Stimulated activated CD8-positive, alpha-beta memory T cell treated with anti-CD3 and anti-CD28 coated beads, Interleukin-7, amount 100 ng/mL, for 4 hours (primary cell): ENCODE results near the gene NMNAT3.

Experiments used
- DNase-seq, 2 donors: peaks; one replicate each; pipeline ENCODE4 v3.0.0-alpha.2; 2020; ENCODE audit warnings: low read depth in 2 of 2

The NMNAT3 gene

DNA sequence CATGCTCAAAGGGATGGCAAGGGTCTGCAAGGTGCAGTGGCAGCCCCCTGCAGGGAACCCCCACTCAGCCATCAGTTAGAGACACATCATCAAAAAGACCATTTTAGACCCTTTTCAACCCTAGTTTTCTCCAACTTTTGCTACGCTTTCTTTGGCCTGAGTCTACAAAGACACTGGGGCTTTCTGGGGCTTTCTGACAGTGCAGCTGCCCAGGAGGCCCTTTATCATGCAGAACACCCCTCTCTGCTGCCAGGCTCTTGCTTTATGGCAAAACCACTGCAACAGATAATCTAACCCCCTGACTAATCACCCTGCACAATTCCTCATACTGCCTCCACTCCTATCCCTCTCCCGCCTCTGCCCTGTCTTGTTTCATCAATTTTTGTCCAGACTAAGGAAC is 2.4 kb downstream of the NMNAT3 start:
- DNase-seq: no peak

DNA sequence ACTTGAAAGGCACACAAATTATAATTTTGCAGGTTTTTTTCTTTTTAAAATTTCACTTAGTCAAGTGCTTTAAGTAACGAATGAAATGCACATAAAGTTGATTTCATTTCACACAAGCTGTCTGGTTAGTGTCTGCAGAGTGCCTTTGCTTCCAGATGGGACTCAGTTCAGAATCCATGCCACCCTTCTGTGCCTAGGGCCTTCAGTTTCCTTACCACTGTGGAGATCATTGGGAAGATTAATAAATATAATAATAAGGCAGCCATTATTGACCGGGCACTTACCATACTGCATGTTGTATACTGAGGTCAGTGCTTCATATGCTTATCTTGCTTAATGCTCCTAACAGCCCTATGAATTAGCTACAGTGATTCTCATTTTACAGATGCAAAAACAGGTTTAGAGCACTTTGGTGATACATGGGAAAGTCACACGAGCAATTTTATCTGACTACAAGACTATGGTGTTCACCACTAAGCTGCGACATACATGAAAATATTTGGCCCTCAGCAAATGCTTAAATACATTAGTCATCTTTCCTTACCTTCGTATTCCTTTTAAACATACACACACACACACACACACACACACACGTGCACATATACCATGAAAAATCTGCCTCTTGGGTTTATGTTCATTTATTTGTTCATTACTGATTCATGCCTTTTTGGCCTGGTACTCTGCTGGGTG is 3.1 kb downstream of the NMNAT3 start:
- no peak for DNase-seq

DNA sequence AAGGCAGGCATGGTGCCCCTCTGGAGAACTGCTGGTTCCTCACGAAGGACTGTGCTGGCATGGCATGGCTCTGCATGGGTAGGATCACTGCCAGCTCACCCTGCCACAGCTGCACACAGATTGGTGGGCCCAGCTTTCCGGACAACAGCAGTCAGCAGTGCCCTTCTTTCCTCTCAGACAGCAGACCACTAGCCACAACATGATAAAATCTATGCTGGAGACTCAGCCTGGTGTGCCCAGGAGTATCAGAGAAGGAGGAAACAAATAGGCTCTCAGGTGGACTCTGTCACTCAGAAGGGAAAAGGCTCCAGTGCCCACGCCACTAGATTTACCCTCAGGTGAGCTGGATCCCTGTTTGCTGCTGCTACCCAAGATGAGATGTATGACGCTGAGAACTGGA is 4.9 kb downstream of the NMNAT3 start:
- no peak for DNase-seq

DNA sequence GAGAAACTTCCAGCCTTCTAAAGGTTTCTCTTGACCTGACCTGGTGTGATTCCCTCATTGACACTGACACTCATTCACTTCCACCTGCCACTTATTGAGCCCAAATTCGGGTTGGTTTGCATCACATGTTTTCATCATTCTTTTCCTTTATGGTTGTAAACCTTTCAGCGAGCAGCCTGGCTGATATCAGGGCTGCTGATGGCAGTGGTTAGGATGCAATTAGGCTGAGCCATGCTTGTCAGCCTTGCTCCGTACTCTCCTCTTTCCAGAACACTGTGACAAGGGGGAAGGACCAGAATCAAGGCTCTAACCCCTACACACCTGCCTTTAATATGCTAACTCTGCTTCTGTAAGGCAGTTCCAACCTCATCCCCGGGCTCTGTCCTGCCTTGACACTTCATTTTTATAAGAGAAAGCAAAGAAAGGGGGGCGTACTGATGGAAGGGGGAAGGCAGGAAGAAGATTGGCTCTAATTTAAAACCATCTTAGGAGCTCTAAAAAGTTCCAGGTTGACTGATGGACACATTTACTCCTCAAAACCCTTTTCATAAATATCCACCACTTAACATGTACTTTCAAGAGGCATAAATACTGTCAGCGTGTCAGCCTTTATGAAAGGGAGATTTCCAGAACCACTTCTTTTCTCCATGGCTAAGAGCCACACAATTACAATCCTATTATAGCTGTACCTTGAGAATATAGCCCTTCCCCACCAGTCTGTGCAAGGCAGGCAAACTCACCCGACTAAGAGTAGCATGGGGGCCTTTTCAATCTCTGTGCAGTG is 5.7 kb downstream of the NMNAT3 start:
- DNase-seq: no peak

DNA sequence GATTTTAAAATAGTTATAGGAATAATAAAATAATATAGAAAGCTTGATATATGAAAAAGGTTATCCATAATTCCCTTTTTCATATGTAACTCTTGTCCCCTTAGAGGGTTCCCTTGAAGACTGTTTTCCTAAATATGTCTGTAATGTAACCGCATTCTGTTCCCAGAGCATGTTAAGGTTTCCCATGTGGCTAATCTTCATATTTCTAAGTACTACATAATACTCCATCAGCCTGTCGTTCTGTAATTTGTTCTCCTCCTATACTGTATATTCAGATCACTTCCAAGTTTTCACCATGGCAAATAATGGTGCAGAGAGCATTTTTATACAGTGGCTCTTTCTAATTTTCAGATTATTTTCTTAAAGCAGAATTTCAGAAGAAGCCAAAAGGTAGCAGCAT is 6.7 kb downstream of the NMNAT3 start:
- no peak for DNase-seq

DNA sequence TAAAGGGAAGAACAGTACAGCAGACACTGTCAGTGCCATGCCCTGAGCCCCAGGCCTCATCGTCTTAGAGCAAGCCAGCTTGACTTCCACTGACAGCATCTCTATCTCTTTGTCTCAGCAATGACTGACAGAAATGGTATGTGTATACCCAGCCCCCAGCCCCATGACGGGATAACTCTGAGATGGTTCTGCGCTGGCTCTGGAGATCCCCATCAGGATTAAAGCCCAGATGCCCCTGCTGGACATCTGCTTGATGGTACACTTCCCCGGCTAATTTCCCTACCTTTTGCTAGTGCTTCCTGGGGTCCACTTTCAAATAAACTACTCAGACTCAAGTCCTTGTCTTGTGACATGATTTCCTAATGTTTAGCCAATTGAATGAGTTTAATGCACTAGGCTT is 7.6 kb downstream of the NMNAT3 start:
- no peak for DNase-seq

DNA sequence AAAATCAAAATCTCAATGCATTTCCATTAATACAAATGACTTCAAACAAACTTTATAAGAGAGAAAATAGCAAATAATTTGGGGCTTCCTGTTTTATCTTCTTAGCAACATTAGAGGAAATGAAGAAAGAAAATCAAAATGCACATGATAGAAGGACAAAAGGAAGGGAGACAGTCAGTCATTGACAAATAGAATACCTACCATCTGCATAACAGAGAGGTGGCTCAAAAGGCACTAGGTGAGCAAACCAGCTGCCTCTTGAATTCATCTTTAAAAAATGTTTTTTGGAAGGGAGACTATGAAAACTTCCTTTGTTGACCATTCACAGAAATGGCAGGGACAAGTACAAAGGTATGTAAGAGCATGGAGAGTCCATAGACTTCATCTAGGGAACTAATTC is 9.4 kb downstream of the NMNAT3 start:
- DNase-seq: no peak

DNA sequence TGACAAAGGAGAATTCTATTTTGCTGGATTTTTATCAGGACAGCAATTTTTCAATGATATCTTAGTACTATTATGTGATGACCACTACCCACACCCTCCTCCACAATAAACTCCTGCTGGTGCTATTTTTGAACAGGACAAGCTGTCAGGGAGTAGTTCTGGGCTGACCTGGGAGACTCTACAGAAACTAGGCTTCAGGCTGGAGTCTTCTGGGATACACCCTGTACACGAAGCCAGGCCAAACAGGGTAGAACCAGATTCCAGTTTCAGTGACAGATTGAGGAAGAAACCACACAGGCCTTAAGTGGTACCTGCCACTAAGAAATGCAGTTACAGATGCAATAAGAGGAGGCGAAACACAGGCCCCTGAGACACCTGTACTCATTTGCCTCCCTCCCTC is 12.8 kb downstream of the NMNAT3 start:
- no peak for DNase-seq

DNA sequence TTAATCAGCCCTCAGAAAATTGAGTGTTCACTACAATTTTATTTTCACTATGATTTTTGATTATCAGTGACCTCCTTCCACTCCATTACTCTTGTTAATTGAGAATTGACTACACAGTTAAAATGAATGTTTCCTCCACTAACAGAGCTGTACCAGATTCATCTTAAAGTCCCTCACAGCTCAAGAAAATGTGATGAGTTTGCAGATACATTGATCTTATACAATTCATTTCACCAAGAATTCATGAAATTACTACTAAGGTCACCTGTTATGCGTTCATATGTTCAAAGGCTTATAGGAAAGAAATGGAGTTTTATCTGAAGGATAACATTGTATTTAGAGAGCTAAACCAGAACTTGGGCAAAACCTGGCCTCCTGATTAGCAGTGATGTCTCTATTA is 17.5 kb downstream of the NMNAT3 start:
- DNase-seq: no peak

DNA sequence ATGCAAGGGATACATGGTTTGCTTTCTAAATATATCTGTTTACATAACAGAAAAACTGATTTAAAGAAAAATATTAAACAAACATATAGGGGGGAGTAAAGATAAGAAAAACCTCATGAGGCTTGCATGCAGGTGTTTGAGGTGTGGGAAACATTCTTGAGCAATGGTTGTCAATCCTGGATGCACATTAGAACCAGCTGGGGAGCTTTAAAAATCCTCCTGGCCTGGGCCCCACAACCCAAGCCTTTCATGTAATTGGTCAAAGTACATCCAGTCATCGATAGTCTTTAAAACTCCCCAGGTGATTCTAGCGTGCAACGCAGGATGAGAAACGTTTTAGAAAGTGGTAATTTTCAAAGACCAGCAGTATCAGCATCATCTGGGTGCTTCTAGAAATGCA is 18.3 kb downstream of the NMNAT3 start:
- no peak for DNase-seq

DNA sequence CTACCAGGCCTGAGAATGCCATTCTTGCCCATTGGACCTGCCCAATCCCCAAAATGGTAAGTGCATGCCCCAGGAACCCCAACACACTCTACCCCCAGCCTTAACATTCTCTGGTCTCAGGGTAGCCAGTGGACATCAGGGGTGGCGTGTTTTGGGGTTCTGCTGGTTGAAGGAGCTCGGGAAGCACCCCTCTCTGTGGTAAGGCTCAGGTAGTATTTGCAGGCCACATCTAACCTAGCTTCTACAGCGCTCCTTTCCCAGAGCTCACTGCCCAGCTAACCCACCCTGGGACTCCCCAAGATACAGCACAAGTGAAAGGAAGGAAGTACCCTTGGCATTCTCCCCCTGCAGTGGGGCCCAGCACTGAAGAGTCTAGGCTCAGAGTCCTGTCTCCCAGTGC is 19.8 kb downstream of the NMNAT3 start:
- DNase-seq: no peak

DNA sequence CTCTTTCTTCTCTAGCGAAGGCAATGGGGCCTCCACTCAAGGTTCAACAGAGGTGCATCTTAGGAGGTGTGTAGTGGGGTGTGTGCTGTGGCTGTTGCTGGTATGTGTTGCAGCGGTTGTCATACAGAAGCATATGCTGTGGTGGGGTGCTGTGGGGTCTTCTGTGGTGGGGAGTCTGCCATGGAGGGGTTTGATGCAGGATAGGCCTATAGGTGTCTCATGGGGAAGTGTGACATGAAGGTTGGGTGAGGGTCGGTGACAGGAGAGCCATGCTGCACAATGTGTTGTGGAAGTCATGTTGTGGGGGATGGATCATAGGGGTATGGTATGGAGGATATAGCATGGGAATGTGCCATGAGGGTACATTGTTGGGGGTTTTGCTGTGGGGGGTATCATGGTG is 20.3 kb downstream of the NMNAT3 start:
- no peak for DNase-seq

DNA sequence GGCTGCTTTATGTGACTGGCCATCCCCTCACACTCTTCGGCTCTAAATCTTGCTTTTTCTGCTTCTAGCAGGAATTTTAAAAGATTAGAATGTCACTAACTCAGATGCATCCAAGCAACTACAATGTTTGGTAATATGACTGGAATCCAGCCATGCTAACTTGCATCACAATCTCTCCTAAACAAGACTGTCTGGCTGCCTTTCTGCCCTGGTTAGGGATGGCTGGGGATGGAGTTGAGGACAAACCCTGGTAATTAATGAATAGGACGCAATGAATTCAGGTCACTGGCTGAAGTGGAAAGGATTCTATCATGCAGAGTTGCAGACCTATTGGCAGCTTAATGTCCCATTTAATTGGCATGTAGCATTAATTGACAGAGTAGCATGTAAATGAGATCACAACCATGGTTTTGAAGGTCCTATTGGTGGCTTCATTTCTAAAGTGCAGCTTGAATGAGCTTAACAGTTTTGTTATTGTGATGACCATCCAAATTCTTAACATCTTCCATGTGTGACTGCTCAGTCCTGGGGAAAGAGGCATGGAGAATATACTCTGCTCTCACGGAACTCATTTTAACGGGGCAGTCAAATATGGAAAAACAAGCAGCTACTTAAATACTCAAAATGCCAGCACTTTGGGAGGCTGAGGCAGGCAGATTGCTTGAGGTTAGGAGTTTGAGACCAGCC is 21.7 kb downstream of the NMNAT3 start:
- DNase-seq: no peak

DNA sequence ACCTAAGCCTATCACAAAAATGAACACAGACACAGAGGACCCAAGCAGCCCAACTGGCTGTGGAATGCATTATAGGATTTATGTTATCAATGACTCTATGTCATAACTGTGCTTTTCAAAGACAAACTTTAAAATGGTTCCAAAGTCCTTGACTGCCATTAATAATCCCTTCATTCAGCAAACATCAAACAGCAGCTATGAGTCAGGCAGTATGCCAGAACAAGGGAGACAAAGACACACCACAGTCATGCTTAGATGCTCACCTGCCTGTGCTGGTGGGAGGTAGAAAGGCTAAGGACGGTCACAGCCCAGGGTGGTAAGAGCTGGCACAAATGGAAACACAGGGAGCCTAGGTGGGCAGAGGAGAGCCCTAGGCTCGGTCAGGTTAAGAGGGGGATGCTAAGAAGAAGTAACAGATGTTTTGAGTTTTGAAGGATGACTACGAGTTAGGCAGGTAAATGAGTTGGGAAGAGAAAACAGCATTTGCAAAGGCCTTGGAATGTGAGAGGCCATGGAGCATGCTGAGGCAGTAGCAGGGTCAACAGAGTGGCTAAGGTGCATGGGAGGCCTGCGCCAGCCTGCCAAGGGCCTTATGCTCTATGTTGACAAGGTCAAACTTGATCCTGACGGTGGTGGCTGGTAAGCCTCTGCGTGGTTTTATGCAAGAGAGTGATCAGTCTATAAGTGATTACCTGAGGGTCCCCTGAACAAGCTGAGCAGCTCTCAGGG is 23.0 kb downstream of the NMNAT3 start:
- DNase-seq: no peak

DNA sequence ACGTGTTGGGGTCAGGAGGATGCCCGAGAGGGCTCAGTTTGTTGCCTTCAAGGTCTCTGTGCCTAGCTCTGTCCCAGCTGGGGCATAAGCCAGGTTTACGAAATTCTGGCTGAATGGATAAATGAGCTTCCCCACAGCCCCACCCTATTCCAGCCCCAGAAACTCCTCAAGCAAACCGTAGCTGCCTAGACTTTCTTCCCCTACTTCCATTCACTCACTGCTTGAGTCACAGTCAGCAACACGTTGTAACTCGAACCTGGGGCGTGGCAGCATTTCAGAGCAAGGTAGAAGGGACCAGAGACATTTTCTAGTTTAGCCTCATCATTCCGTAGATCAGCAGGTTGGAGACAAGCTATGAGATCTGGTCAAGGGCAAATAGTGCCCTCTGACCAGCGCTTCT is 24.2 kb downstream of the NMNAT3 start:
- no peak for DNase-seq

DNA sequence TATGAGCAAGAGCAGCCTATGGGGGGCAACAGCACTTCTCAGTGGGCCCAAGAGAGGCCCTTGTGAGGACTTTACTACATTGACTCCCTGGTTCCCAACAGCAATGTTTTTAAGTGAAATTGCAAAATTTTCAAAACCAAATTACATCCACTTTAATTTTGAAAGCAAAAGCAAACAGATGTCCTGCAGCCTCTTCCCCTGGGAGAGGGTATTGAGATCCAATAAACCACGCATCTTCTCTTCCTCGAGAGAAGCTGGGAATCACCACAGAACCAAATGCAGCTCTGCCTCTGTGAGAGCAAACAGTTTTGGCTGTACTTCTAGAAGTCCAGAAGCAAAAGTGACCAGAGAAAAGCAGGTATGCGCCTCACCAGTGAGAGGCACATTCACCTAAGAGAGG is 25.2 kb downstream of the NMNAT3 start:
- no peak for DNase-seq

DNA sequence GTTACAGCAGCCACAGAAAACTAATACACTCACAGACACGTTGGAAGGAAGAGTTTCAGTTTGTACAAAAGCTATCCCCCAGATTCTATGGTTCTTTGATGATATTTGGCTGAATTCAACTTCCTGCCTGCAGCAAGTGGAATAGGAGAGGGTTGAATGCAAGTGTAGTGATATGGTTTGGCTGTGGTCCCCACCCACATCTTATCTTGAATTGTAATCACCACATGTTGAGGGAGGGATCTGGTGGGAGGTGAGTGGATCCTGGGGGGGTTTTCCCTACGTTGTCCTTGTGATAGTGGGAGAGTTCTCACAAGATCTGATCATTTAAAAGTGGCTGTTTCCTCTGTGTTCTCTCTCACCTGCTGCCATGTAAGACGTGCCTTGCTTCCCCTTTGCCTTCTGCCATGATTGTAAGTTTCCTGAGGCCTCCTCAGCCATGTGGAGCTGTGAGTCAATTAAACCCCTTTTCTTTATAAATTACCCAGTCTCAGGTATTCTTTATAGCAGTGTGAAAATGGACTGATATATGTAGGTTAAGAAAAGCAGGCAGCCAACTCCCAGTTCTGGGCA is 29.8 kb downstream of the NMNAT3 start:
- no peak for DNase-seq

DNA sequence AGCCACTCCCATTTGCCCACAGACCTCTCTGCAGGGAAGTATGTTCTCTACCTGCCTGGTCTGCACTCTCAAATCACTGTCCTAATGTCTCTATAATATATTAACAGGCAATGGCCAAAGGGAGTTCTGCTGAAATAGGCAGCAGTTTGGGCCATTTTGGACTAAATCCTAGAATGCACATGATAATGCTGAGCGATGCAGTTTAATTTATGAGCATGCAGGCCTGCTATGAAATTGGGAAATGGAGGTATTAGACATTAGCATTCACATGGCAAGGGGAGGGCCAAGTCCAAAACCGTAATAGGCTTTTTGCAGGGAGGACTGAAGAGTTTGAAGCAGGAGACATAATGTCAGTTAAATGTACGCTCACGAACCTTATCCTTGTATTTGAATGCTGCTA is 31.3 kb downstream of the NMNAT3 start:
- no peak for DNase-seq

DNA sequence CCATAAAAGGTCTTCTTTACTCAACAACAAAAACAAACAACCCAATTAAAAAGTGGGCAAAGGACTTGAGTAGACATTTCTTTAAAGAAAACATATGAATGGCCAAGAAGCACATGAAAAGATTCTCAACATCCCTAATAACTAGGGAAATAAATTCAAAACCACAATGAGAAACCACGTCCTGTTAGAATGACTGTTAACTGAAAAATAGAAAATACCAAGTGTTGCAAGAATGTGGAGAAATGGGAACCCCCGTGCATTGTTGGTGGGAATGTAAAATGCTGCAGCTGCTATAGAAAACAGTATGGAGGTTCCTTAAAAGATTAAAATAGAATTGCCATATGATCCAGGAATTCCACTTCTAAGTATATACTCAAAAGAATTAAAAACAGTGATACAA is 34.8 kb downstream of the NMNAT3 start:
- no peak for DNase-seq

DNA sequence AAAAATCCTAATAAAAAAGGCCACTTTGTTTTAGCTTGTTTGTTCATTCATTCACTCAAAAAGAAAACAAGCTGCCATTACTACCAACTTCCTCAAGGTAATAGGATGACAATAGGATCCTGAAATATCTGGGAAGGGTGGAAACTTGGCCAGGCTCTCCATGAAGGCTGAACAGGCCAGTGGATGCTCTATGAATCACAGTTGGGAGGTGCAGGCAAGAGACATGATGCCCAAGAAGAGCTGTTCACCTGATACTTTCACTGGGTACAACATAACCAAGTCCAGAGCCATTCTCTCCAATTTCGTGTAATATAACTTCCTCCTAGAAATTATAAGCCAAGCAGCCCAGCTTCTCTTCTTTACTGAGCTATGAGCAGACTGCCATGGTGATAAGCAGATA is 37.3 kb downstream of the NMNAT3 start:
- no peak for DNase-seq

DNA sequence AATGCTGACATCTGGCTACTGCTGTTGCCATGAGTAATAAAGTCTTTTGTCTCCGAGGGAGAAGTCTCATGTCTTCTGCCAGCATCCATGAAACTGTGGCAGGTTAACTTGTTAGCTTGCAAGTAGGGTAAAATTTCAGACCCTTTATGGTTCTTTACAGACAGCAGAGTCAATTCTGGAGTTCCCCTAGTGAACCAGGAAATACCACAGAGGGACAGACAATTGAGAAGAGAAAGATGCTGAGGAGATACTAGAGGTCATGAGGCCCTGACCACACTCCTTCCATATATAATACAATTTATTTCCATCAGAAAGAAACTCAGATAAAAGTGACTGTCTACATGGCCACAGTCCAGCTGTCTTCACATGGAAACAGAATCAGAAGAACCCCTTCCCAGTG is 38.1 kb downstream of the NMNAT3 start:
- no peak for DNase-seq

DNA sequence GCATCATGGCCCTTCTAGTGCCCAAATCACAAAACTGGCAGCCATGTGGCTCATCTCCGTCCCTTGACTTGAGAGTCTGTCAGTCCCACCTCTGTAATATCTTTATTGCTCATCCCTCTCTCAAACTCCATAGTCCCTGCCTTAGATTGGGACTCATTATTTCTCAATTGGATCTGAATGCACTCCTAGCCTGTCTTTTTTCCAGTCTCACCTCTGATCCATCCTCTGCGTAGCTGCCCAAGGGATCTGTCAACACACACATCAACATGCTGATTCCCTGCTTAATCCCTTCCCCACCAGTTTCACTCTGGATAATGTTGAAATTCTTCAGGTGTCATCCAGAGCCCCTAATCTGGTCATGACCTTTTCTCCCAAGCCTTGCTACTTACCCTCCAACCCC is 39.3 kb downstream of the NMNAT3 start:
- DNase-seq: no peak
